ENCODE data around the gene HEPACAM. TPM values are rescaled to one million over a fixed set of nuclear protein-coding genes. Genes with fewer than 3 reads are reported as not detected.
A peak's percentile ranks its signal among the peaks of the same experiment; 100 is the strongest.

HEPACAM gene
- total RNA-seq, 1 experiment from 2014 or later, result not detected

DNA sequence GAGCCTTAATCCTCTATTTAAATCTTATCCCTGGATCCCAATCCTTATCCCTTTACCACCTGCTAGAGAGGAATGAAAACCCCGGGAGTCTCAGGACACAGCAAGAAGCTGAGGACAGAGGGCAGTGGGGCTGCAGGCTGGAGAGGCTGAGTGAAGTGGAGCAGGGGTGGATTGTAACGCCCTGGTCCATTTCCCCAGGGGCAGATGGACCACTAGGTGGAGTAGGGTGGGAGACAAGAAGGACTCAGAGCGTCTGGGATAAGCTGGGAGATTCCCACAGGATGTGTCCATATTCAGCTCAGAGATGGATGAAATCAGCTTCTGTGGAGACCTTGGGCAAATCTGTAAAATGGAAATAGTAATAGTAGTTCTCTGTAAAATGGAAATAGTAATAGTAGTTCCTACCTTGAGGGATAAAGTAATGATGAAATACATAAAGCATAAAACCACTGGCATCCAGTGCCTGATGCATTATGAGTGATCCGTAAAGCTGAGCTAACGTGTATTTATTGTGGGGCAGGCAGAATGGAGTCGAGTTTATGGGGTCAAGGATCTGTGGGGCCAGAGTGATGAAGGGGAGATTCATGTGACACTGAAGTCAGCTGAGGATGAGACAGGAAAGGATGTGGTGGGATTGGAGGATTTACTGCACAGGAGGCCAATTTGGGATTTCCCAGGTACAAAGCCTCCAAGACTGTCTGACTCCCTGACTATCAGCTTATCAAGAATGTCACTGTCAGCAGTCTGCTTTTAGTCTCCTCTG, 36.3 kb downstream of the HEPACAM start:
- H3K4ac ChIP-seq (ENCODE audit: low read depth, low read length), result no peak overlapping the region
- H2BK20ac ChIP-seq (ENCODE audit: low read depth, low read length, poor library complexity, severe bottlenecking), result no peak overlapping the region
- peaks cover 16 to 17% of the 10 kb centered on the region in 2 experiments for H3K4me1 Mint-ChIP-seq
- H3K4me3 Mint-ChIP-seq, result no peak overlapping the region
- no peak overlapping the region for H2AK5ac ChIP-seq (ENCODE audit: insufficient read length, low read length)
- peaks cover 13% of the 10 kb centered on the region for H3K27me3 Mint-ChIP-seq (ENCODE audit: low read depth)
- H3K23me2 ChIP-seq (ENCODE audit: insufficient read length, low read depth, low read length, poor library complexity, severe bottlenecking), result no peaks in the 10 kb centered on the region
- TF ChIP-seq, protein P1, sequence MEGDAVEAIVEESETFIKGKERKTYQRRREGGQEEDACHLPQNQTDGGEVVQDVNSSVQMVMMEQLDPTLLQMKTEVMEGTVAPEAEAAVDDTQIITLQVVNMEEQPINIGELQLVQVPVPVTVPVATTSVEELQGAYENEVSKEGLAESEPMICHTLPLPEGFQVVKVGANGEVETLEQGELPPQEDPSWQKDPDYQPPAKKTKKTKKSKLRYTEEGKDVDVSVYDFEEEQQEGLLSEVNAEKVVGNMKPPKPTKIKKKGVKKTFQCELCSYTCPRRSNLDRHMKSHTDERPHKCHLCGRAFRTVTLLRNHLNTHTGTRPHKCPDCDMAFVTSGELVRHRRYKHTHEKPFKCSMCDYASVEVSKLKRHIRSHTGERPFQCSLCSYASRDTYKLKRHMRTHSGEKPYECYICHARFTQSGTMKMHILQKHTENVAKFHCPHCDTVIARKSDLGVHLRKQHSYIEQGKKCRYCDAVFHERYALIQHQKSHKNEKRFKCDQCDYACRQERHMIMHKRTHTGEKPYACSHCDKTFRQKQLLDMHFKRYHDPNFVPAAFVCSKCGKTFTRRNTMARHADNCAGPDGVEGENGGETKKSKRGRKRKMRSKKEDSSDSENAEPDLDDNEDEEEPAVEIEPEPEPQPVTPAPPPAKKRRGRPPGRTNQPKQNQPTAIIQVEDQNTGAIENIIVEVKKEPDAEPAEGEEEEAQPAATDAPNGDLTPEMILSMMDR (conservative IDR thresholded peaks at IDR 0.05), result peak; percentile 47
- no peaks in the 10 kb centered on the region for H3K9me3 Mint-ChIP-seq
- no peak overlapping the region for H3K27ac ChIP-seq (ENCODE audit: insufficient read length, low read depth, low read length)
- H2BK15ac ChIP-seq (ENCODE audit: low read depth, low read length), result no peak overlapping the region
- no peak overlapping the region for H2BK12ac ChIP-seq (ENCODE audit: insufficient read length, low read depth, low read length)
- no peak overlapping the region for H3K23ac ChIP-seq (ENCODE audit: insufficient read length, low read depth, low read length)
- no peak overlapping the region for H3K56ac ChIP-seq (ENCODE audit: insufficient read length, low read depth, low read length)
- no peak overlapping the region for H2BK120ac ChIP-seq (ENCODE audit: low read depth, low read length, poor library complexity, severe bottlenecking)
- H3K36me3 Mint-ChIP-seq (ENCODE audit: insufficient read depth in 1 of 3, low read depth in 3 of 3), result no peaks in the 10 kb centered on the region
- WGBS (ENCODE audit: extremely low coverage, insufficient read length, low lambda C conversion rate), result no CpG with 5 or more reads among the region's 6 CpGs
- no peak overlapping the region for H3K4me2 ChIP-seq (ENCODE audit: insufficient read depth, insufficient read length, low read length)
- H3K79me1 ChIP-seq (ENCODE audit: insufficient read depth, low read depth, low read length, poor library complexity, severe bottlenecking), result no peaks in the 10 kb centered on the region
- H4K8ac ChIP-seq (replicated peaks; ENCODE audit: insufficient read length, low read depth, low read length), result no peak overlapping the region
- H2AFZ ChIP-seq (ENCODE audit: low read length), result no peak overlapping the region
- no peak overlapping the region for H3K9ac ChIP-seq (ENCODE audit: extremely low read depth, insufficient read length, low read length)
- no peaks in the 10 kb centered on the region for H3K9me3 ChIP-seq (ENCODE audit: control insufficient read depth, low read depth, low read length)
- no peak overlapping the region for H4K5ac ChIP-seq (ENCODE audit: insufficient read length, low read depth, low read length)
- peak; percentile 48 for DNase-seq
- H3T11ph ChIP-seq (ENCODE audit: low read length), result no peak overlapping the region
- peaks cover 4% of the 10 kb centered on the region; the same call in 1 of the 2 replicates for H3K4me1 ChIP-seq (ENCODE audit: insufficient read depth, low read length)
- H3K18ac ChIP-seq (ENCODE audit: insufficient read length, low read depth, low read length), result no peak overlapping the region
- H4K91ac ChIP-seq (ENCODE audit: insufficient read length, low read depth, low read length), result no peak overlapping the region
- no peak overlapping the region for H2BK5ac ChIP-seq (ENCODE audit: insufficient read length, low read length)
- no peaks in the 10 kb centered on the region for H3K79me2 ChIP-seq (ENCODE audit: insufficient read depth, low read length)
- H3K27ac Mint-ChIP-seq, result no peak overlapping the region; a peak in 1 of 7 replicates
- no peaks in the 10 kb centered on the region for H4K20me1 ChIP-seq (ENCODE audit: control insufficient read depth, insufficient read depth, insufficient read length)
- no peaks in the 10 kb centered on the region; the same call in 1 of the 2 replicates for H3K27me3 ChIP-seq (ENCODE audit: insufficient read depth, low read length)
- no peak overlapping the region for H3K14ac ChIP-seq (ENCODE audit: insufficient read depth, low read length)

All from H9 (cell line).